K562 (cell line): ENCODE results near the gene KCNJ15. TPM values are rescaled to one million over a fixed set of nuclear protein-coding genes. Genes with fewer than 3 reads are reported as not detected.

Source experiments
- ATAC-seq: fragments of 200-7000 bp; cut with Tn5 transposase; 3 replicates; pipeline ENCODE4 v1.9.1; 2020; ENCODE audit warnings: moderate library complexity
- BruUV-seq: library from RNA; stranded (reverse); fragments of 400-500 nt; replicated peaks from 2 replicates; lab custom pipeline; 2021; lab: Mats Ljungman, UMichigan
- CTCF ChIA-PET: fragments of 300-600 bp; formaldehyde crosslinking; extraction: SDS; loops from one replicate; lab custom pipeline; 2021; ENCODE audit warnings: low intra/inter-chr PET ratio; lab: Yijun Ruan, JAX
- POLR2A ChIA-PET: fragments of 300-600, 350-650 bp; sonication (Branson Sonifier 250); formaldehyde crosslinking; extraction: SDS; loops from one replicate; lab custom pipeline; 2021; ENCODE audit warnings: antibody characterized with exemption, inconsistent platforms; lab: Yijun Ruan, JAX
- DNase-seq, 4 experiments: peaks; one replicate each; pipeline versions ENCODE4 v3.0.0 to v3.0.0-alpha.2; 2011 to 2018; ENCODE audit warnings: low spot score in 3 of 4, mixed read lengths in 3 of 4; ENCODE audit errors: extremely low read depth in 1 of 4
- FAIRE-seq: peaks from 2 replicates; lab custom pipeline; 2011; peaks lifted over from hg19 to GRCh38; lab: Jason Lieb, UNC
- H2AFZ ChIP-seq: 2 replicates; pipeline ENCODE4 v1.6.0; 2011; ENCODE audit warnings: low read depth, low read length, control low read depth, inconsistent platforms
- H3K27ac ChIP-seq: fragments of 200-600 bp; 3 replicates; pipeline ENCODE4 v1.8.0; 2011; ENCODE audit warnings: low read depth, mild to moderate bottlenecking, control low read depth, inconsistent platforms, low read length, moderate library complexity, mixed read lengths; ENCODE audit errors: extremely low read depth
- H3K27me3 ChIP-seq, 2 experiments: fragments of 300-600 bp in 1 of 2; 2 replicates in 1 of 2; 3 replicates in 1 of 2; pipeline versions ENCODE4 v1.6.0 to v1.8.0; 2011; ENCODE audit warnings: inconsistent platforms in 2 of 2, low read length in 2 of 2, mild to moderate bottlenecking in 1 of 2, mixed read lengths in 1 of 2, moderate library complexity in 1 of 2; ENCODE audit not compliant: control insufficient read depth in 2 of 2, insufficient read depth in 2 of 2
- H3K36me3 ChIP-seq: fragments of 300-600 bp; 3 replicates; pipeline ENCODE4 v1.8.0; 2011; ENCODE audit warnings: mild to moderate bottlenecking, low read length, inconsistent platforms; ENCODE audit not compliant: control insufficient read depth, insufficient read depth
- H3K4me1 ChIP-seq, 2 experiments: fragments of 200-600 bp in 1 of 2; replicated peaks in 1 of 2; 2 replicates in 1 of 2; 3 replicates in 1 of 2; pipeline versions ENCODE4 v1.5.1 to v1.8.0; 2011; ENCODE audit warnings: inconsistent platforms in 2 of 2, low read length in 2 of 2, mild to moderate bottlenecking in 1 of 2, mixed read lengths in 1 of 2, moderate library complexity in 1 of 2; ENCODE audit not compliant: control insufficient read depth in 2 of 2, insufficient read depth in 2 of 2
- H3K4me2 ChIP-seq: 2 replicates; pipeline ENCODE4 v1.6.1; 2011; ENCODE audit warnings: low read length, control low read depth, inconsistent platforms, mixed read lengths; ENCODE audit not compliant: insufficient read depth
- H3K4me3 ChIP-seq: fragments of 200-600 bp; sonication (generic), shearing (Covaris generic); 2 replicates; pipeline ENCODE4 v1.5.1; 2016; ENCODE audit warnings: control low read depth, inconsistent platforms
- H3K79me2 ChIP-seq: fragments of 200-600 bp; 3 replicates; pipeline ENCODE4 v1.8.0; 2011; ENCODE audit warnings: low read length, inconsistent platforms; ENCODE audit not compliant: control insufficient read depth, insufficient read depth
- H3K9ac ChIP-seq, 2 experiments: 2 replicates each; pipeline versions ENCODE4 v1.6.0 to v1.6.1; 2011; ENCODE audit warnings: low read depth in 2 of 2, low read length in 2 of 2, control low read depth in 1 of 2, inconsistent platforms in 1 of 2, mild to moderate bottlenecking in 1 of 2, mixed read lengths in 1 of 2; ENCODE audit not compliant: insufficient read depth in 1 of 2
- H3K9me1 ChIP-seq: one replicate; pipeline ENCODE4 v1.6.0; 2011; ENCODE audit warnings: inconsistent platforms, mild to moderate bottlenecking, low read length, moderate library complexity; ENCODE audit not compliant: control insufficient read depth, insufficient read depth
- H3K9me3 ChIP-seq: replicated peaks from 2 replicates; pipeline ENCODE4 v1.5.1; 2011; ENCODE audit warnings: low read depth, low read length, inconsistent platforms; ENCODE audit not compliant: control insufficient read depth, insufficient read depth
- H4K20me1 ChIP-seq: replicated peaks from 2 replicates; pipeline ENCODE4 v1.6.1; 2011; ENCODE audit warnings: low read length, inconsistent platforms, mixed read lengths; ENCODE audit not compliant: control insufficient read depth, insufficient read depth
- ASH1L ChIP-seq: fragments of 450-650 bp; IDR thresholded peaks from 2 replicates; pipeline ENCODE4 v1.6.1; 2018; ENCODE audit warnings: borderline replicate concordance, mild to moderate bottlenecking, low read depth; ENCODE audit not compliant: partially characterized antibody
- FOSL1 ChIP-seq: fragments of 200-800 bp; sonication (Bioruptor generic); conservative IDR thresholded peaks from 2 replicates; pipeline ENCODE4 v1.6.1; 2016; ENCODE audit warnings: missing genetic modification characterization, missing compliant biosample characterization
- FOXA1 ChIP-seq: fragments of 450-650 bp; IDR thresholded peaks from 2 replicates; pipeline ENCODE4 v1.6.1; 2016; ENCODE audit warnings: mild to moderate bottlenecking, borderline replicate concordance
- MBD1 ChIP-seq: fragments of 250-450 bp; sonication (Bioruptor Pico); IDR thresholded peaks from 2 replicates; pipeline ENCODE4 v1.8.0; 2022; ENCODE audit warnings: inconsistent platforms
- NFIC ChIP-seq: fragments of 450-650 bp; IDR thresholded peaks from 2 replicates; pipeline ENCODE4 v1.6.1; 2017; ENCODE audit warnings: mild to moderate bottlenecking, inconsistent platforms
- NR2F6 ChIP-seq: fragments of 450-650 bp; formaldehyde crosslinking; IDR thresholded peaks from 2 replicates; pipeline ENCODE4 v1.4.0; 2020; ENCODE audit warnings: mild to moderate bottlenecking
- SMAD3 ChIP-seq: fragments of 450-650 bp; formaldehyde crosslinking; conservative IDR thresholded peaks from 2 replicates; pipeline ENCODE4 v1.4.0; 2020; ENCODE audit warnings: mild to moderate bottlenecking
- SMARCA5 ChIP-seq: fragments of 450-650 bp; IDR thresholded peaks from 2 replicates; pipeline ENCODE4 v1.6.1; 2016
- SMARCC2 ChIP-seq: fragments of 450-650 bp; IDR thresholded peaks from 2 replicates; pipeline ENCODE4 v1.6.1; 2017; ENCODE audit warnings: antibody characterized with exemption, moderate library complexity, mild to moderate bottlenecking, low read depth
- SREBF2 ChIP-seq: sonication (generic); formaldehyde crosslinking; IDR thresholded peaks from 2 replicates; pipeline ENCODE4 v1.4.0; 2020; ENCODE audit warnings: mild to moderate bottlenecking, missing genetic modification reagents
- STAG1 ChIP-seq: sonication (generic); formaldehyde crosslinking; IDR thresholded peaks from 2 replicates; pipeline ENCODE4 v1.5.0; 2020; ENCODE audit warnings: missing genetic modification reagents, borderline replicate concordance
- ZBTB43 ChIP-seq: sonication (generic); formaldehyde crosslinking; IDR thresholded peaks from 2 replicates; pipeline ENCODE4 v1.8.0; 2023; ENCODE audit warnings: mild to moderate bottlenecking, missing genetic modification reagents
- ZNF507 ChIP-seq: conservative IDR thresholded peaks from 2 replicates; pipeline ENCODE4 v1.6.1; 2017; ENCODE audit warnings: missing genetic modification characterization, missing compliant biosample characterization
- WGBS: fragments of 100-300 bp; shearing (Covaris generic); methylation state at CpG from one replicate; pipeline ENCODE4 v1.1.6; 2016; ENCODE audit warnings: low coverage, mixed read lengths; ENCODE audit not compliant: insufficient coverage; ENCODE audit errors: missing lambda C conversion rate; 5-methylcytosine and 5-hydroxymethylcytosine counted together
- in situ Hi-C: fragments of 300-500 bp; cut with MboI; formaldehyde crosslinking; loops from 4 replicates; pipeline ENCODE4 v1.15.0; 2018; ENCODE audit warnings: inconsistent platforms, mixed read lengths
- intact Hi-C: fragments of 100-400 bp; cut with micrococcal nuclease; formaldehyde crosslinking; loops from 2 replicates; pipeline ENCODE4 v1.14.2; 2022
- polyA plus RNA-seq, 8 experiments: library from polyadenylated mRNA; depleted of rRNA in 4 of 8; stranded (reverse) in 5 of 8; unstranded in 3 of 8; fragments of >200 nt; fragmentation: Nextera tagmentation in 2 of 8; fragmentation: Illumina TruSeq in 1 of 8; extraction: Ambion mirVana in 2 of 8; extraction: Trizol in 1 of 8; gene quantifications; 2 replicates each; pipeline versions ENCODE4 v1.2.1 to v1.2.3, GENCODE V29; 2011 to 2014; ENCODE audit warnings: inconsistent platforms in 1 of 8, missing spikeins in 1 of 8
- total RNA-seq, 7 experiments: library from RNA; depleted of rRNA in 6 of 7; stranded (reverse); fragments of >200 nt in 6 of 7; fragmentation: Illumina TruSeq in 2 of 7; extraction: Trizol in 2 of 7; gene quantifications; 2 replicates each; pipeline versions ENCODE4 v1.2.1 to v1.2.3, GENCODE V29; 2011 to 2021; ENCODE audit warnings: low replicate concordance in 1 of 7
- TF ChIP-seq, protein P1 (sequence below): sonication (generic); formaldehyde crosslinking; IDR thresholded peaks from 2 replicates; pipeline ENCODE4 v1.9.0; 2022; ENCODE audit warnings: mild to moderate bottlenecking, missing genetic modification reagents

The KCNJ15 gene
- total and polyA plus RNA-seq, 9 of the 15 experiments (the other 6 are each of a cell fraction or from before 2014, with no cell fraction given): 0.20 to 3.0 (median 0.72) TPM; not detected in 1

DNA sequence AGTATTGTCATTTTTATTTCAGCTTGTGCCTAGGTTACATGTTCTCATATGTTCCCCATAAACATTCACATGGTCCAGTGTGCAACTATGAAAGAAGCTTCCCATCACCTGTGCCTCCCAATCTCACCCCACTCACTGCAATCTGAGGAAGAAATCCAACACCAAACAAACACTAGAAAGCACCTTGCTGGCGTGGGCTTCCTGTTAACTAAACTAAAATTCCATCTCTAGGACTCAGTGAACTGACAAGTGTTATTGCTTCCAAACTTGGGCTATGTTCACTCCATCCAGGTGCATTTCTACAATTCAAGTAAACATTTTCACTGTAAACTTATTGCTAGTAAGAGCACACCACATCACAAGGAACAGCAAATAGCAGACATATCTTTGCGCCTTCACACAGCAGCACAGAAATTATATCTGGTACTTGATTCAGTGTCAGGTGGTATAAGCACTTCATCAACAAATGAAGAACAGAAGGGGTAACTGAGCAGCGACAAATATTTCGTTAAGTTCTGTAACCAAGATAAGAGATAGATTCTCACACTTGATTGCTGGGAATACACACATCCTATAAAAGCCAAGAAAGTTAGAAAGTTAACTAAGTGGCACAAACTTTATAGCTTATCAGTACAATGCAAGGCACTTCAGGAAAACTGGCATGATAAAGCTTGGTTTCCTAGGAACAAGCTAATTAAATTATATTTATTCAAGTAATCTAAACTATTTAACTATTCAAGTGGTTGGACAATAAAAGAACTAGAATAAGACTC is 8.9 kb upstream of the KCNJ15 start:
- Histone ChIP-seq H3K4me2 (no peak overlapping the region), H4K20me1 (no peaks in the 10 kb centered on the region), H3K9ac (no peak overlapping the region), H3K9me3 (no peaks in the 10 kb centered on the region), H3K79me2 (no peaks in the 10 kb centered on the region), H3K27ac (no peak overlapping the region), H3K9me1 (no peaks in the 10 kb centered on the region), H3K4me1 (no peaks in the 10 kb centered on the region), H3K4me3 (no peak overlapping the region), H3K27me3 (peaks cover 4 to 9% of the 10 kb centered on the region in 2 experiments; a peak in 3 of 5 replicates), H2AFZ (no peak overlapping the region), H3K36me3 (no peaks in the 10 kb centered on the region)
- intact Hi-C loops (no loop called here), in situ Hi-C loops (no loop called here)
- BruUV-seq: no TSS peak
- FAIRE-seq (no peak), ATAC-seq (no peak), DNase-seq (no peak)
- CTCF ChIA-PET: no interaction called here
- WGBS: 6% methylated on average over 4 of the region's 4 CpGs
- POLR2A ChIA-PET: interaction anchor here (0.9 kb wide), 1 partner anchor 15 kb away, joined by 4 read pairs; no protein-coding TSS in a partner anchor
- TF ChIP-seq ZBTB43 (CRISPR knock-in tag) (no peak), SMAD3 (CRISPR knock-in tag) (no peak), SMARCA5 (no peak), FOXA1 (no peak), SMARCC2 (no peak), FOSL1 (no peak), ZNF507 (no peak), NFIC (no peak), ASH1L (no peak), STAG1 (CRISPR knock-in tag) (no peak), MBD1 (CRISPR knock-in tag) (no peak), SREBF2 (CRISPR knock-in tag) (no peak), NR2F6 (no peak)
- TF ChIP-seq, protein P1, sequence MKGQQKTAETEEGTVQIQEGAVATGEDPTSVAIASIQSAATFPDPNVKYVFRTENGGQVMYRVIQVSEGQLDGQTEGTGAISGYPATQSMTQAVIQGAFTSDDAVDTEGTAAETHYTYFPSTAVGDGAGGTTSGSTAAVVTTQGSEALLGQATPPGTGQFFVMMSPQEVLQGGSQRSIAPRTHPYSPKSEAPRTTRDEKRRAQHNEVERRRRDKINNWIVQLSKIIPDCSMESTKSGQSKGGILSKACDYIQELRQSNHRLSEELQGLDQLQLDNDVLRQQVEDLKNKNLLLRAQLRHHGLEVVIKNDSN (CRISPR knock-in tag): no peak
